OCI-LY3 (cell line): Measurements from ENCODE around the gene EGFL7.

Experiments used
- CTCF ChIP-seq: fragments of 200-600, 300-600 bp; sonication (generic); IDR thresholded peaks from 2 replicates; pipeline ENCODE4 v1.5.1; 2014; ENCODE audit warnings: antibody characterized with exemption, low read length, low read depth
- EZH2phosphoT487 ChIP-seq: fragments of 200-600 bp; shearing (Covaris generic); IDR thresholded peaks from 2 replicates; pipeline ENCODE4 v1.6.1; 2018; ENCODE audit warnings: antibody characterized with exemption, mixed run types, low read depth

- TF ChIP-seq CTCF (no peak), EZH2phosphoT487 (no peak)
Measured at GRCh38 chr9:136666372-136667213, 3.9 kb downstream of the EGFL7 start.
